Measurements from ENCODE around the gene DUT.

GRCh38 chr15:48307586-48307985, 23.6 kb upstream of the DUT start:
- TF ChIP-seq, protein P1, sequence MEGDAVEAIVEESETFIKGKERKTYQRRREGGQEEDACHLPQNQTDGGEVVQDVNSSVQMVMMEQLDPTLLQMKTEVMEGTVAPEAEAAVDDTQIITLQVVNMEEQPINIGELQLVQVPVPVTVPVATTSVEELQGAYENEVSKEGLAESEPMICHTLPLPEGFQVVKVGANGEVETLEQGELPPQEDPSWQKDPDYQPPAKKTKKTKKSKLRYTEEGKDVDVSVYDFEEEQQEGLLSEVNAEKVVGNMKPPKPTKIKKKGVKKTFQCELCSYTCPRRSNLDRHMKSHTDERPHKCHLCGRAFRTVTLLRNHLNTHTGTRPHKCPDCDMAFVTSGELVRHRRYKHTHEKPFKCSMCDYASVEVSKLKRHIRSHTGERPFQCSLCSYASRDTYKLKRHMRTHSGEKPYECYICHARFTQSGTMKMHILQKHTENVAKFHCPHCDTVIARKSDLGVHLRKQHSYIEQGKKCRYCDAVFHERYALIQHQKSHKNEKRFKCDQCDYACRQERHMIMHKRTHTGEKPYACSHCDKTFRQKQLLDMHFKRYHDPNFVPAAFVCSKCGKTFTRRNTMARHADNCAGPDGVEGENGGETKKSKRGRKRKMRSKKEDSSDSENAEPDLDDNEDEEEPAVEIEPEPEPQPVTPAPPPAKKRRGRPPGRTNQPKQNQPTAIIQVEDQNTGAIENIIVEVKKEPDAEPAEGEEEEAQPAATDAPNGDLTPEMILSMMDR (IDR thresholded peaks at IDR 0.05), result no peak
- no peak for TF ChIP-seq POLR2A (IDR thresholded peaks at IDR 0.05)
